KOPT-K1 (cell line): Measurements from ENCODE around the gene TENM3.

Source experiments
- H3K27ac ChIP-seq: fragments of 200-600 bp; sonication (generic); 2 replicates; pipeline ENCODE4 v1.5.1; 2016; ENCODE audit warnings: antibody characterized with exemption, mild to moderate bottlenecking, low read depth, low read length; ENCODE audit not compliant: poor library complexity, severe bottlenecking
- H3K36me3 ChIP-seq: fragments of 200-600 bp; sonication (generic); 2 replicates; pipeline ENCODE4 v1.5.1; 2017; ENCODE audit warnings: antibody characterized with exemption, mild to moderate bottlenecking, low read length, moderate library complexity; ENCODE audit not compliant: insufficient read depth
- H3K9me3 ChIP-seq: fragments of 200-600 bp; sonication (generic); 2 replicates; pipeline ENCODE4 v1.5.1; 2017; ENCODE audit warnings: antibody characterized with exemption, low read length, mild to moderate bottlenecking; ENCODE audit not compliant: insufficient read depth, poor library complexity, severe bottlenecking

The TENM3 gene

DNA sequence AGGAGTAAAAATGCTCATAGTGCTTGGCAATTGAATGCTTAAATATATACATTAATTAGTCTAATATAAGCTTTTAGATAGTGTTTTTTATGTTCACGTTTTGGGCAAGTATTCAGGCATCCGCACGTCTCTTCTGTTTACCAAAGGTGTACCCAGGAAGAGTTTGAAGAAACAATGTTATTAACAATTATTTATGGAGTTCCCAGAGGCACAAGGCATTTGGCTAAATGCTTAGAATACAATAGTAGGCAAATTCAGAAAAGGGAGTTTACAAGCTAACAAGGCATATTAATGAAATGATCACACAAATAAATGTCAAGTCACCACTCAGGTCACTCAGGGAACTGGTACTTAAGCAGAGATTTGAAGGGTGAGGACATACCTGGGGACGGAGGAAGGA is 294.8 kb downstream of the TENM3 start:
- Histone ChIP-seq H3K9me3 (no peaks in the 10 kb centered on the region), H3K36me3 (no peaks in the 10 kb centered on the region), H3K27ac (no peak overlapping the region)

DNA sequence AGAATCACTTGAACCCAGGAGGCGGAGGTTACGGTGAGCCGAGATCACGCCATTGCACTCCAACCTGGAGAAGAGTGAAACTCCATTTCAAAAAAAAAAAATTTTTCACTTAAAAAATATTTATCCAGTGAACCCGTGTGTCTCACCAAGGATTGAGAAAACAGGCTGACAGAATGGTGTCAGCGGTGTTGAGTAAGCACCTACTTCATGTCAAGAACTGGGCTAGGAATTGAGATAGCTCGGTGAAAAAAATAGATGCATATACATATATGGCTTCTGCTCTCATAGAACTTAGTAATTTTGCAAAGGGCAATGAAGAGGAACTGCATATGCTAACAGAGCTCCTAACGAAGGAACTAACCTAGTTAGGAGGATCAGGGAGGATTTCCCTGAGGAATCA is 297.3 kb downstream of the TENM3 start:
- no peaks in the 10 kb centered on the region for H3K9me3 ChIP-seq
- H3K27ac ChIP-seq, result no peak overlapping the region
- H3K36me3 ChIP-seq, result no peaks in the 10 kb centered on the region

GRCh38 chr4:182547435-182547834 is 304.2 kb downstream of the TENM3 start:
- Histone ChIP-seq H3K9me3 (no peaks in the 10 kb centered on the region), H3K36me3 (no peaks in the 10 kb centered on the region)

GRCh38 chr4:182548156-182548555 is 305.0 kb downstream of the TENM3 start:
- Histone ChIP-seq H3K36me3 (no peaks in the 10 kb centered on the region), H3K27ac (no peak overlapping the region), H3K9me3 (no peaks in the 10 kb centered on the region)

More at GRCh38 chr4:182547435-182547834, 304.2 kb downstream of the TENM3 start:
- no peak overlapping the region for H3K27ac ChIP-seq

GRCh38 chr4:182549356-182549755 is 306.2 kb downstream of the TENM3 start:
- H3K9me3 ChIP-seq, result no peaks in the 10 kb centered on the region
- no peak overlapping the region for H3K27ac ChIP-seq
- H3K36me3 ChIP-seq, result no peaks in the 10 kb centered on the region

DNA sequence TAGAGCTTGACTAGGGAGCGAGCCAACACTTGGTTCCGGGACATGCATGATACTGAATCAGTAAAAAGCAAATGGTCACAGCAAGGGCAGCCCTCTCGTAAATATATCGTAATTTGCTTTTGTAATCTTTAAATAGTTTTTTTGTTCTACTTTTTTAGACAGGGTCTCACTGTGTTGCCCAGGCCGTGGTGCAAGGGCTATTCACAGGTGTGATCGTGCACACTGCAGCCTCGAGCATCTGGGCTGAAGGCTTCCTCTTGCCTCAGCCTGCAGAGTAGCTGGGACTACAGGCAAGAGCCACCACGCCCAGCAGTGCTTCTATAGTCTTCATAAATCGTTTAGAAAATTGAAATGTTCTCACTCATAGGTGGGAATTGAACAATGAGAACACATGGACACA is 309.7 kb downstream of the TENM3 start:
- no peaks in the 10 kb centered on the region for H3K36me3 ChIP-seq
- H3K27ac ChIP-seq, result no peak overlapping the region
- no peaks in the 10 kb centered on the region for H3K9me3 ChIP-seq

DNA sequence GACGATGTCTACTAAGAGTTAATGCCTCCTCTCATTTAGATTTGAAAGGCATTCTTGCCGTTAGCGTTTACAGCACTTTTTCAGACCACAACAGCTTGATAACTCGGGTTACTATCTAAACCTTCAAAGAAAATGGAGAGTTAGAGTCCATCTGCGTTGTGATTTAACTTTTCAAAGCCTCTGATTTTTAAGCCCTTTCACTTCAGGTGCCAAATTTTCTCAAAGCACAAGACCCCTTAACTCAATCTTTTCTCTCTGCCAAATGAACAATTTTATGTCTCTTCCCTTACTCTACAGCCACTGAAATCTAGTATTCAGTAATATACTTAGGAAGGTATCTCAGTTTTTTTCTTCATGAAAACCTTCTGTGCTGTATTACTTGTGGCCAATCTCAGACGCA is 310.5 kb downstream of the TENM3 start:
- H3K27ac ChIP-seq, result no peak overlapping the region
- no peaks in the 10 kb centered on the region for H3K36me3 ChIP-seq
- no peaks in the 10 kb centered on the region for H3K9me3 ChIP-seq

GRCh38 chr4:182554736-182555135 is 311.5 kb downstream of the TENM3 start:
- Histone ChIP-seq H3K27ac (no peak overlapping the region), H3K9me3 (no peaks in the 10 kb centered on the region), H3K36me3 (no peaks in the 10 kb centered on the region)

GRCh38 chr4:182555997-182556418 is 312.8 kb downstream of the TENM3 start:
- Histone ChIP-seq H3K27ac (no peak overlapping the region), H3K36me3 (no peaks in the 10 kb centered on the region), H3K9me3 (no peaks in the 10 kb centered on the region)

GRCh38 chr4:182556580-182556979 is 313.4 kb downstream of the TENM3 start:
- Histone ChIP-seq H3K36me3 (no peaks in the 10 kb centered on the region), H3K27ac (no peak overlapping the region), H3K9me3 (no peaks in the 10 kb centered on the region)

DNA sequence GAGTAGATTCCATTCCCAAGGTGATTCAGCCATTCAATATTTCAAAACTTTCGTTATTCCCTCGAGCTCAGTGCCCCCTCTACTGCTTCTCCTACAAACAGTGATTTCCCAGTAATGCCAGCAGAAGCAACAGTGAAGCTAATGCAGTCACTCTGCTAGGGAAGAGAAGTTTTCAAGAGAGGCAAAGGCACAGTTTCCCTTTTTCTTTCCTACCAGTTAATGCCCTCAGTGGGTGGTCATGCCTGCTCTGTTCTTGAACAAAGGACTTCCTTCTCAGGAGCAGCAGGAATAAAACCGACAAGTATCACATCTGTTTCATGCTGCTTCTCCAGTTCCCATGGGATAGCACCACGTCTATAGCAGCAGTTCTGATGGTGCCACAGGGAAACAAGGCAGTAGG is 317.2 kb downstream of the TENM3 start:
- no peak overlapping the region for H3K27ac ChIP-seq
- H3K36me3 ChIP-seq, result no peaks in the 10 kb centered on the region
- no peaks in the 10 kb centered on the region for H3K9me3 ChIP-seq

DNA sequence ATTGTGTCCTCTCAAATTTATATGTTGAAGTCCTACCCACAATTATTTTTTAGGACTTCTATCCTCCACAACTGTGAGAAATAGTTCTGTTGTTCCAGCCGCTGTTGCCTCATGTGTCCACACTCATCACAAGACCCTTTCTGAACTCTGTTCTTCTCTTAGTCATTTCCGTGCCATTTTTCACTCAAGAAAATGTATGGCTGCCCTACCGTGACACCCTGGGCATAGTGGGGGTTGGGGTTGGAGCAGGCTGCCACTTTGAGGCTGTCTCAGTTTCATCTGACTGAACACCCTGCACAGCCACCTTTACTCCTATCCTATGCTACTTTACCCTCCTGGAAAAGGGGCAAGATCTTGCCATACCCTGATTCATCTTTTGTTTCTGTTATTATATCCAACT is 319.1 kb downstream of the TENM3 start:
- no peaks in the 10 kb centered on the region for H3K36me3 ChIP-seq
- no peaks in the 10 kb centered on the region for H3K9me3 ChIP-seq
- no peak overlapping the region for H3K27ac ChIP-seq

- Histone ChIP-seq H3K36me3 (no peaks in the 10 kb centered on the region), H3K9me3 (no peaks in the 10 kb centered on the region), H3K27ac (no peak overlapping the region)
Measured at GRCh38 chr4:182564724-182565369, 321.6 kb downstream of the TENM3 start.

DNA sequence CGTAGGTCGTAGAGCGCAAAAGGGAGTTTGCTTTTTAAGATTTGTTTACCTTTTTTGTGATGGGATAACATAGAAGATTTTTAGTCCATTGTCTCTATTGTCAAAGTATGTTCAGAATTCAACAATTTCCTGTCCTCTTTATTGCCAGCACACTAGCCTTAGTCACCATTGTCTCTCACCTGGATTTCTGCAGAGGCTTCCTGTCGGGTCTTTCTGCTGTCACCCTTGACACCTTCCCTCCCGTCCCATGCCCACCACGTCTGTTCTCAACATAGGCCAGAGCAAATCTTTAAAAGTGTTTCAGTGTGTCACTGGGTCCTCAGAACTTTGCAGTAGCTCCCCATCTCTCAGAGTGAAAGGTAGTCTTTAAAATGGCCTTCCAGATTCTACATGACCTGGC is 323.9 kb downstream of the TENM3 start:
- no peaks in the 10 kb centered on the region for H3K9me3 ChIP-seq
- H3K36me3 ChIP-seq, result no peaks in the 10 kb centered on the region

GRCh38 chr4:182569561-182569960 is 326.4 kb downstream of the TENM3 start:
- Histone ChIP-seq H3K9me3 (no peaks in the 10 kb centered on the region), H3K27ac (no peak overlapping the region), H3K36me3 (no peaks in the 10 kb centered on the region)

More for the DNA sequence above, 323.9 kb downstream of the TENM3 start:
- H3K27ac ChIP-seq, result no peak overlapping the region

- no peaks in the 10 kb centered on the region for H3K9me3 ChIP-seq
- no peaks in the 10 kb centered on the region for H3K36me3 ChIP-seq
- no peak overlapping the region for H3K27ac ChIP-seq
Measured at GRCh38 chr4:182574706-182575105, 331.5 kb downstream of the TENM3 start.
